CD4-positive, alpha-beta T cell (primary cell): ENCODE results near the gene ZMPSTE24. TPM values are rescaled to one million over a fixed set of nuclear protein-coding genes. Genes with fewer than 3 reads are reported as not detected.
A peak's percentile ranks its signal among the peaks of the same experiment; 100 is the strongest.
"Not testable (repeated sequence)": the region's sequence is repeated elsewhere in the genome, so short reads cannot be mapped to it uniquely, and the experiment has no call there.

Experiments
- ATAC-seq: fragments of 200-7000 bp; cut with Tn5 transposase; one replicate; pipeline ENCODE4 v1.10.0; 2022; ENCODE audit warnings: mild to moderate bottlenecking; ENCODE audit not compliant: poor library complexity
- CTCF ChIA-PET: fragments of 350-600 bp; sonication (Branson Sonifier 250); formaldehyde crosslinking; loops from one replicate; lab custom pipeline; 2021; ENCODE audit warnings: antibody characterized with exemption, inconsistent platforms; lab: Charles Lee
- POLR2A ChIA-PET: fragments of 350-600 bp; sonication (Branson Sonifier 250); formaldehyde crosslinking; loops from one replicate; lab custom pipeline; 2021; ENCODE audit warnings: antibody characterized with exemption, inconsistent platforms; lab: Charles Lee
- DNase-seq, 14 experiments: peaks; one replicate each; pipeline ENCODE4 v3.0.0-alpha.2; 2013 to 2020; ENCODE audit warnings: mixed read lengths in 2 of 14
- H3K27ac ChIP-seq, 2 donors: one replicate each; pipeline versions ENCODE4 v1.5.1 to v1.7.0; 2013; ENCODE audit warnings: low read length in 2 of 2, low read depth in 1 of 2, mild to moderate bottlenecking in 1 of 2
- H3K27me3 ChIP-seq, 2 experiments: 1 replicate in 1 of 2; 2 replicates in 1 of 2; pipeline versions ENCODE4 v1.6.1 to v1.7.0; 2013; ENCODE audit warnings: low read length in 2 of 2, control low read depth in 1 of 2, mild to moderate bottlenecking in 1 of 2, moderate library complexity in 1 of 2; ENCODE audit not compliant: insufficient read depth in 2 of 2, control insufficient read depth in 1 of 2
- H3K36me3 ChIP-seq: one replicate; pipeline ENCODE4 v1.6.1; 2013; ENCODE audit warnings: low read length, control low read depth; ENCODE audit not compliant: insufficient read depth
- H3K4me1 ChIP-seq: one replicate; pipeline ENCODE4 v1.6.1; 2013; ENCODE audit warnings: low read length, control low read depth; ENCODE audit not compliant: insufficient read depth
- H3K4me3 ChIP-seq: one replicate; pipeline ENCODE4 v1.5.1; 2013; ENCODE audit warnings: mild to moderate bottlenecking, low read length, moderate library complexity
- H3K9me3 ChIP-seq, 2 experiments: 1 replicate in 1 of 2; 2 replicates in 1 of 2; pipeline versions ENCODE4 v1.6.1 to v1.7.0; 2013; ENCODE audit warnings: low read length in 2 of 2, mild to moderate bottlenecking in 2 of 2, control low read depth in 1 of 2, moderate library complexity in 1 of 2; ENCODE audit not compliant: control insufficient read depth in 1 of 2, insufficient read depth in 1 of 2
- H3K27ac Mint-ChIP-seq: one replicate; pipeline ENCODE4 v1.8.0; 2020; ENCODE audit warnings: mixed read lengths
- H3K27me3 Mint-ChIP-seq: one replicate; pipeline ENCODE4 v1.8.0; 2021; ENCODE audit warnings: mixed read lengths
- H3K36me3 Mint-ChIP-seq: one replicate; pipeline ENCODE4 v1.8.0; 2021; ENCODE audit warnings: low read depth, mixed read lengths
- H3K4me1 Mint-ChIP-seq: one replicate; pipeline ENCODE4 v1.8.0; 2021; ENCODE audit warnings: low read depth, mixed read lengths
- H3K4me3 Mint-ChIP-seq: one replicate; pipeline ENCODE4 v1.8.0; 2020; ENCODE audit warnings: mild to moderate bottlenecking, mixed read lengths
- H3K9me3 Mint-ChIP-seq: one replicate; pipeline ENCODE4 v1.8.0; 2020; ENCODE audit warnings: mixed read lengths
- intact Hi-C, 2 experiments: fragments of 100-400 bp; cut with DNase I in 1 of 2; cut with micrococcal nuclease in 1 of 2; formaldehyde crosslinking; loops; one replicate each; pipeline versions ENCODE4 v1.15.1 to v1.9.0; 2023 to 2025; cut with DNase I, micrococcal nuclease
- polyA plus RNA-seq, 2 donors: library from polyadenylated mRNA; unstranded; fragments of 120-200 nt; gene quantifications; one replicate each; pipeline ENCODE4 v1.2.1, GENCODE V29; 2013
- total RNA-seq, 174 experiments: library from RNA in 2 of 174; stranded (reverse) in 2 of 174; gene quantifications; one replicate each; pipeline ENCODE4 v1.2.3 and lab custom pipeline; 2021 to 2026
- TF ChIP-seq, protein P1 (sequence below): fragments of 200-600 bp; IDR thresholded peaks from one replicate; pipeline ENCODE4 v1.8.0; 2022; ENCODE audit warnings: antibody characterized with exemption, mild to moderate bottlenecking

The ZMPSTE24 gene
- 1 to 10 TPM; 8.7 to 8.8 TPM for total RNA-seq
- 17.6 TPM for polyA plus RNA-seq (2013, experiment 1 of 2)
- 17.1 TPM for polyA plus RNA-seq (2013, experiment 2 of 2)
- total RNA-seq (lab: John Stamatoyannopoulos, UW), result 20.2 to 191 (median 48.1) reads per million in 172 experiments

DNA sequence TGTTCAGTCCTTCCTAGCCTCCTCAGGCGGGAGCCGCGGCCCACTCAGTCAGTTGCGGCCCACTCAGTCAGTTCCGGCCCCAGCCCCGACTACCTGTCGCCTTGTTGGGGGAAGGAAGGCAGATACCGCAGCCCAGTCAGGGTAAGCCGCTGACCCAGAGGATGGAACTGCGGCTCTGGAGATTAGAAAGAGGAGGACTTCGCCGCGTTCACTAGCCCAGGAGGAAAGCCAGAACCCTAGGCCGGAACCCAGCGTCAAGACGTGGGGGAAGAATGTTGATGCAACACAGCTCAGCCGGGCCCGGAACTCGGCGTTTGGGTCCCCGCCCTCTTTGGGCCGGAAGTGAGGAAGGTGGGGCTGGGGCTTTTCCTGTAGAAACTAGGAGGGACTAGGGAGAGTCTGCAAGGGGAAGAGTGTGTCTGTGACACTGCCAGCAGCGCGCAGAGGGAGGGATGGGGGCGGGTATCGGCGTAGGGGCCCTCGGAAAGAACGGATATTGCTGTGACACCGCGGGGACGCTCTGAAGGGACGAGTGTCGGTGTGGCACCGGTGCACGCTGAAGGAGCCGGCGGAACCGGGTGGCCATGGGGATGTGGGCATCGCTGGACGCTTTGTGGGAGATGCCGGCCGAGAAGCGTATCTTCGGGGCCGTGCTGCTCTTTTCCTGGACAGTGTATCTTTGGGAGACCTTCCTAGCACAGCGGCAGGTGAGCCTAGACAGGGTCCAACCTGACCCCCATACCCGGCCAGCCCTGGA, at the start of gene ZMPSTE24:
ZMPSTE24 (plus strand) TSS at position 549 of the 757 bp plus-strand sequence; CDS start at position 585, 36 bp downstream.
- POLR2A ChIA-PET, result interaction anchor here (0.7 to 1.8 kb wide), 22 partner anchors 9 to 722 kb away, joined by 3 to 15 read pairs (median 4); partner anchors contain the start of genes CAP1, NFYC, PPT1 and RLF
- Mint-ChIP-seq H3K27me3 (no peaks in the 10 kb centered on the region), H3K36me3 (peaks cover 44% of the 10 kb centered on the region), H3K4me3 (peak within 1 kb of the TSS; percentile 95), H3K27ac (peak within 1 kb of the TSS; percentile 99), H3K9me3 (no peaks in the 10 kb centered on the region), H3K4me1 (peaks cover 56% of the 10 kb centered on the region)
- DNase-seq (peak; percentile 93 to 99 (median 95)), ATAC-seq (peak; percentile 95)
- no peaks in the 10 kb centered on the region for H3K9me3 ChIP-seq
- peaks cover 27% of the 10 kb centered on the region for H3K36me3 ChIP-seq
- H3K27me3 ChIP-seq, result no peaks in the 10 kb centered on the region
- TF ChIP-seq, protein P1, sequence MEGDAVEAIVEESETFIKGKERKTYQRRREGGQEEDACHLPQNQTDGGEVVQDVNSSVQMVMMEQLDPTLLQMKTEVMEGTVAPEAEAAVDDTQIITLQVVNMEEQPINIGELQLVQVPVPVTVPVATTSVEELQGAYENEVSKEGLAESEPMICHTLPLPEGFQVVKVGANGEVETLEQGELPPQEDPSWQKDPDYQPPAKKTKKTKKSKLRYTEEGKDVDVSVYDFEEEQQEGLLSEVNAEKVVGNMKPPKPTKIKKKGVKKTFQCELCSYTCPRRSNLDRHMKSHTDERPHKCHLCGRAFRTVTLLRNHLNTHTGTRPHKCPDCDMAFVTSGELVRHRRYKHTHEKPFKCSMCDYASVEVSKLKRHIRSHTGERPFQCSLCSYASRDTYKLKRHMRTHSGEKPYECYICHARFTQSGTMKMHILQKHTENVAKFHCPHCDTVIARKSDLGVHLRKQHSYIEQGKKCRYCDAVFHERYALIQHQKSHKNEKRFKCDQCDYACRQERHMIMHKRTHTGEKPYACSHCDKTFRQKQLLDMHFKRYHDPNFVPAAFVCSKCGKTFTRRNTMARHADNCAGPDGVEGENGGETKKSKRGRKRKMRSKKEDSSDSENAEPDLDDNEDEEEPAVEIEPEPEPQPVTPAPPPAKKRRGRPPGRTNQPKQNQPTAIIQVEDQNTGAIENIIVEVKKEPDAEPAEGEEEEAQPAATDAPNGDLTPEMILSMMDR, result no peak
- intact Hi-C loops, result loop anchor here (1.0 to 10.0 kb wide), 9 partner anchors 57 to 516 kb away; partner anchors contain the start of genes CAP1 (in 2 of the 2), RLF (in 2 of the 2), SMAP2 (in 1 of the 2) and ZNF684 (in 1 of the 2)
- H3K27ac ChIP-seq, result peak within 1 kb of the TSS; percentile 95 to 99
- peaks cover 27% of the 10 kb centered on the region for H3K4me1 ChIP-seq
- peak within 1 kb of the TSS; percentile 86 for H3K4me3 ChIP-seq
- CTCF ChIA-PET, result interaction anchor here (0.9 to 1.2 kb wide), 2 partner anchors 16 to 81 kb away, joined by 3 to 5 read pairs; no protein-coding TSS in a partner anchor

DNA sequence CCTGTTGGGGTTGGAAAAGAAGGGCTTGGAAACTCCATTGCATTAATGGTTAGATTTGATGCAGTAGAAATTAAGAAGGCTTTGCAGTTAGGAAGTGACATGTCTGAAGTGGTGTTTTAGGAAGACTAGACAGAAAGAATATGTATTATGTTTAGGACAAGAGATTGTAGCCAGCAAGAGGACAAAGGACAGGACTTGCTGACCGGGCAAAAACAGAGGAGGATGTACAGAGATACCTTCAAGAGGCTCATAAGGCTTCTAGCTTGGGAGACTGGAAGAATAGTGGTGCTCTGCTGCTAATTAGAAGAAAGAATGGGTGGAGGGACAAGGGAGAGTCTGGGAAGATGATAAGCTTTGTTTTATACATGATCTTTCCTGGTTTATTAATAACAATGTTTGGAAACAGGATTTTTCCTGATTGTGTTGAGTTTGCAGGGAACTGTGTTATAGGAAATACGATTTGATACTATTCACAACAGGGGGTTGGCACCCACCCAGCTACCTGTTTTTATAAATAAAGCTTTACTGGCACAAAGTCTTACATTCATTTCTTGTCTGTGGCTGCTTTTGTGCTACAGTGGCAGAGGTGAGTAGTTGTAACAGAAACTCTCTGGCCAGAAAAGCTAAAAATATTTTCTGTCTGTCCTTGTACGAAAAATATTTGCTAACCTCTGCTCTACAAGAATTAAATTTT, 47.4 kb upstream of the ZMPSTE24 start:
- Mint-ChIP-seq H3K36me3 (peaks cover 83% of the 10 kb centered on the region), H3K4me3 (no peak overlapping the region), H3K27ac (no peak overlapping the region), H3K9me3 (no peaks in the 10 kb centered on the region), H3K4me1 (no peaks in the 10 kb centered on the region), H3K27me3 (no peaks in the 10 kb centered on the region)
- Histone ChIP-seq H3K9me3 (no peaks in the 10 kb centered on the region), H3K27me3 (no peaks in the 10 kb centered on the region), H3K27ac (no peak overlapping the region), H3K4me3 (no peak overlapping the region), H3K4me1 (no peaks in the 10 kb centered on the region), H3K36me3 (peaks cover 61% of the 10 kb centered on the region)
- TF ChIP-seq, protein P1, result no peak
- ChIA-PET CTCF (interaction anchor here (1.0 to 1.8 kb wide), 3 partner anchors 13 to 67 kb away, joined by 3 to 5 read pairs (median 4); no protein-coding TSS in a partner anchor), POLR2A (no interaction called here)
- no peak for DNase-seq
- ATAC-seq, result no peak
- intact Hi-C loops, result no loop called here

DNA sequence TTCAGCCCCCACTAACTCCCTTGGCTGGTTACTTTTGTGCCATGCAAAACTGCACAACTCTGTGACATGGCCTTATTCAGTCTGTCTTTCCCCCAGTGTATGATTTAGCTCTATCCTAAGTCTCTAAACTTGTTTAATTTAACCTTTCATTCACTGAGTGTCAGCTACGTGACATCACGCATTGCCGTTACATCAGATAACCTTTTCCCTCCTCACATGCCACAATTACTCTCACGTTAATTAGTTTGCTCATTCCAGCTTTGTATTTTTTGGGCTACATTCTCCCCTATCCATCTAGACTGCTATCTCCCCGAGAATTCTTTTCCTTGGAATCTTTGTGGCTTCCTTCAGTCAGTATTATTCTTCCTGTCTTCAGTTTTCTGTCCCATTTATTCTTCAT, 39.7 kb upstream of the ZMPSTE24 start:
- TF ChIP-seq, protein P1, result no peak
- Mint-ChIP-seq H3K36me3 (peaks cover 54% of the 10 kb centered on the region), H3K27me3 (no peaks in the 10 kb centered on the region), H3K4me3 (no peak overlapping the region), H3K9me3 (no peaks in the 10 kb centered on the region), H3K27ac (no peak overlapping the region), H3K4me1 (no peaks in the 10 kb centered on the region)
- H3K9me3 ChIP-seq, result no peaks in the 10 kb centered on the region
- DNase-seq, result no peak
- intact Hi-C loops, result no loop called here
- CTCF ChIA-PET, result interaction anchor here (1.3 kb wide), 1 partner anchor 11 kb away, joined by 3 read pairs; no protein-coding TSS in a partner anchor
- H3K4me1 ChIP-seq, result no peaks in the 10 kb centered on the region
- peaks cover 16% of the 10 kb centered on the region for H3K36me3 ChIP-seq
- no peak for ATAC-seq
- H3K27me3 ChIP-seq, result no peaks in the 10 kb centered on the region
- no peak overlapping the region for H3K4me3 ChIP-seq
- H3K27ac ChIP-seq, result no peak overlapping the region
- POLR2A ChIA-PET, result no interaction called here

DNA sequence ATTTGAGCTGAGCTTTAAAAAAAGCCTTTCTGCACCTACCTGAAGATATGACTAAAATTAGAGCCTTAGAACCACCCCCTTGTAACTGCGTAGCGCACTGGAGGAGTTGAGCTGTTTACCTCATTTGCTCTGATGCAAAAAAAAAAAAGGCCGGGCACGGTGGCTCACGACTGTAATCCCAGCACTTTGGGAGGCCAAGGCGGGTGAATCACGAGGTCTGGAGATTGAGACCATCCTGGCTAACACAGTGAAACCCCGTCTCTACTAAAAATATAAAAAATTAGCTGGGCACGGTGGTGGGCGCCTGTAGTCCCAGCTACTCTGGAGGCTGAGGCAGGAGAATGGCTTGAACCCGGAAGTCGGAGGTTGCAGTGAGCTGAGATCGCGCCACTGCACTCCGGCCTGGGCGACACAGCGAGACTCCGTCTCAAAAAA, 36.5 kb upstream of the ZMPSTE24 start:
- ATAC-seq, POLR2A ChIA-PET, H3K4me1 Mint-ChIP-seq, H3K27me3 Mint-ChIP-seq, intact Hi-C loops, H3K27me3 ChIP-seq, H3K9me3 Mint-ChIP-seq, H3K4me3 Mint-ChIP-seq, H3K4me1 ChIP-seq, DNase-seq, H3K27ac Mint-ChIP-seq, H3K9me3 ChIP-seq, H3K4me3 ChIP-seq, H3K27ac ChIP-seq: not testable (repeated sequence)
- H3K36me3 ChIP-seq, result peaks cover 17% of the 10 kb centered on the region
- CTCF ChIA-PET, result interaction anchor here (1.0 to 1.2 kb wide), 2 partner anchors 68 to 94 kb away, joined by 3 to 6 read pairs; no protein-coding TSS in a partner anchor
- peaks cover 49% of the 10 kb centered on the region for H3K36me3 Mint-ChIP-seq
